Peyer's patch (tissue), 4 donors: ENCODE data around the gene F8. TPM values are rescaled to one million over a fixed set of nuclear protein-coding genes. Genes with fewer than 3 reads are reported as not detected.
"Not testable (repeated sequence)": the region's sequence is repeated elsewhere in the genome, so short reads cannot be mapped to it uniquely, and the experiment has no call there.

ENCODE experiments used
- DNase-seq, 3 donors: peaks; one replicate each; pipeline ENCODE4 v3.0.0-alpha.2; 2017 to 2019
- H3K27ac ChIP-seq, 4 donors: fragments of 200-600 bp; sonication (generic); one replicate each; pipeline ENCODE4 v1.5.1; 2016 to 2019
- H3K27me3 ChIP-seq, 2 donors: fragments of 200-600 bp; sonication (generic); one replicate each; pipeline ENCODE4 v1.5.1; 2019
- H3K36me3 ChIP-seq, 3 donors: fragments of 200-600 bp; sonication (generic); one replicate each; pipeline ENCODE4 v1.5.1; 2016 to 2019
- H3K4me1 ChIP-seq, 4 donors: fragments of 200-600 bp; sonication (generic); one replicate each; pipeline ENCODE4 v1.5.1; 2016 to 2019
- H3K4me3 ChIP-seq, 4 donors: fragments of 200-600 bp; sonication (generic); 1 replicate in 3 of 4; 2 replicates in 1 of 4; pipeline ENCODE4 v1.5.1; 2016 to 2019; ENCODE audit warnings: mild to moderate bottlenecking in 1 of 4
- H3K9me3 ChIP-seq, 4 donors: fragments of 200-600 bp; sonication (generic); one replicate each; pipeline ENCODE4 v1.5.1; 2016 to 2019; ENCODE audit warnings: mild to moderate bottlenecking in 1 of 4
- POLR2A ChIP-seq, 2 donors: fragments of 450-650 bp; IDR thresholded peaks; one replicate each; pipeline ENCODE4 v1.5.1; 2017; ENCODE audit warnings: antibody characterized with exemption in 2 of 2, mild to moderate bottlenecking in 2 of 2, moderate library complexity in 2 of 2
- total RNA-seq, 4 donors: library from RNA; depleted of rRNA; stranded (reverse); fragments of >200 nt; gene quantifications; one replicate each; pipeline ENCODE4 v1.1.0, GENCODE V29; 2016
- TF ChIP-seq, protein P1 (sequence below), 6 experiments: fragments of 450-650 bp in 4 of 6; fragments of 200-600 bp in 2 of 6; sonication (generic) in 1 of 6; IDR thresholded peaks; one replicate each; pipeline ENCODE4 v1.5.1; 2017 to 2019; ENCODE audit warnings: antibody characterized with exemption in 6 of 6, mild to moderate bottlenecking in 3 of 6, moderate library complexity in 1 of 6

Gene F8
- total RNA-seq, 4 donors from 2014 or later: 1.5 to 19.8 (median 4.6) TPM

DNA sequence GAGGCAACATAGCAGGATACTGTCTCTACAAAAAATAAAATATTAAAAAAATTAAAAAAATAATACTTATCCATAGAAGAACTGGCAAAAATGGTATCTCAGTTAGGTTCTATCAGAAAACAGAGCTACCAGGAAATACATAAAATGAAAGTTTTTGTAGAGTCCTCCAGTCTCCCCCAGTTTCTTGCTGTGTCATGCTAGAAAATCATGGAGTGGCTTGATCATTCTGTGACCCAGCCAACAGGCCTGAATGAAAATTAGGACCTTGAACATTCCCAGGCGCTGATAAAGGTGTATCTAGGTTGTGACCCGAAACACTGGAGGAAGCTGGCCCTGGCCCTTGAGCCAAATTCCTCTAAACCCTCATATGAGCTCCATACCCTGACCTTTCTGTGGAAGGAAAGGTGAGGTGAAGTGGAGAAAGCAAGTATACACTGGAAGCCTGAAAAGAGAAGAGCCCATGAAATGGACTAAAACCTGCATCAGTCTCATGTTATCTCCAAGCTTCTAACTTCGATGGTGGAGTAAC, 188.7 kb downstream of the F8 start:
- TF ChIP-seq, protein P1, sequence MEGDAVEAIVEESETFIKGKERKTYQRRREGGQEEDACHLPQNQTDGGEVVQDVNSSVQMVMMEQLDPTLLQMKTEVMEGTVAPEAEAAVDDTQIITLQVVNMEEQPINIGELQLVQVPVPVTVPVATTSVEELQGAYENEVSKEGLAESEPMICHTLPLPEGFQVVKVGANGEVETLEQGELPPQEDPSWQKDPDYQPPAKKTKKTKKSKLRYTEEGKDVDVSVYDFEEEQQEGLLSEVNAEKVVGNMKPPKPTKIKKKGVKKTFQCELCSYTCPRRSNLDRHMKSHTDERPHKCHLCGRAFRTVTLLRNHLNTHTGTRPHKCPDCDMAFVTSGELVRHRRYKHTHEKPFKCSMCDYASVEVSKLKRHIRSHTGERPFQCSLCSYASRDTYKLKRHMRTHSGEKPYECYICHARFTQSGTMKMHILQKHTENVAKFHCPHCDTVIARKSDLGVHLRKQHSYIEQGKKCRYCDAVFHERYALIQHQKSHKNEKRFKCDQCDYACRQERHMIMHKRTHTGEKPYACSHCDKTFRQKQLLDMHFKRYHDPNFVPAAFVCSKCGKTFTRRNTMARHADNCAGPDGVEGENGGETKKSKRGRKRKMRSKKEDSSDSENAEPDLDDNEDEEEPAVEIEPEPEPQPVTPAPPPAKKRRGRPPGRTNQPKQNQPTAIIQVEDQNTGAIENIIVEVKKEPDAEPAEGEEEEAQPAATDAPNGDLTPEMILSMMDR (IDR thresholded peaks at IDR 0.05): no peak
- no peak for TF ChIP-seq POLR2A (IDR thresholded peaks at IDR 0.05)
- Histone ChIP-seq H3K27me3 (no peaks in the 10 kb centered on the region), H3K27ac (no peak overlapping the region), H3K4me1 (no peaks in the 10 kb centered on the region), H3K4me3 (no peak overlapping the region), H3K36me3 (no peaks in the 10 kb centered on the region), H3K9me3 (no peaks in the 10 kb centered on the region)
- DNase-seq: no peak

DNA sequence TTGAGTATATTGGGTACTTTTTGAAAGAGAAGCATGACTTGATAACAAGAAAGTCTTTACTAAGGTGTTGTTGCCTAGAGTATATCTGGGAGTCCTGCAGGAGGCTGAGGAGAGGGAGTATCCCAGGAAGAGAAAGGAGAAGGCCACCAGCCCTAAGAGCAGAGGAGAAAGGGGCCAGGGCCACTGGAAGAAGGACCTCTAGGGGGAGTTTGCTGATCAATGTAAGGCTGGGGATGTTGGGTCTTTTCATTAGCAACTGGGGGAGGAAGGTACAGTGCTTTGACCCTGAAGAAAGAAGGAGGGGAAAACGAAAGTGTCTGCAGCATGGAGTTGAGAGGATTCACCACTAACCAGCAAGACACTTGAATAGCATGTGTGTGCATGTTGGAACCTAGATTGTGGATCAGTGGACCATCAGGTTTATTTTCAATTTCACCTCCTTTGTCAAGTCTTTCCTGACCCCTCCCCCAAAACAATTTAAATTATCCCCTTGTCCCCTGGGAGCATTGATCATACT, 192.5 kb downstream of the F8 start:
- no peak for DNase-seq
- Histone ChIP-seq H3K27ac (no peak overlapping the region), H3K4me3 (no peak overlapping the region), H3K4me1 (no peaks in the 10 kb centered on the region), H3K27me3 (no peaks in the 10 kb centered on the region), H3K36me3 (no peaks in the 10 kb centered on the region), H3K9me3 (no peaks in the 10 kb centered on the region)
- TF ChIP-seq, protein P1 (IDR thresholded peaks at IDR 0.05): no peak
- TF ChIP-seq POLR2A (IDR thresholded peaks at IDR 0.05): no peak

DNA sequence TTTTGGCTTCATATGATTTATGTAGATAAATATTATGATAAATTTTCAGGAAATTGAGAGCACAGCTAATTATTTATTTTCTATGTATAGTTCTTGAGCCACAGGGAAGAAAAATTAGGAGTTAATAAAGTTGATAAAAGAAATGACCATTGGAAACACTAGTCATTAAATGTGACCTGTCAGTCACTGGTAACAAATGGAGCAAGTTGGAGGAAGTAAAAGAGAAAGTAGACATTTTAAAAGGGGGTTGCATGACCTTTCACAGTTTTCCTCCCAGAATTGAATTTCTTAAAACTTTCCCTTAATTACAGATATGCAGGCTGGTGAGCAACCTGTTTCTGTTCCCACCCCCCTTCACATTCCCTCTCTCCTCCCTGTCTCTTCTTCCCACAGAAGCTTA, 193.4 kb downstream of the F8 start:
- Histone ChIP-seq H3K36me3 (no peaks in the 10 kb centered on the region), H3K27me3 (no peaks in the 10 kb centered on the region)
- no peak for DNase-seq

DNA sequence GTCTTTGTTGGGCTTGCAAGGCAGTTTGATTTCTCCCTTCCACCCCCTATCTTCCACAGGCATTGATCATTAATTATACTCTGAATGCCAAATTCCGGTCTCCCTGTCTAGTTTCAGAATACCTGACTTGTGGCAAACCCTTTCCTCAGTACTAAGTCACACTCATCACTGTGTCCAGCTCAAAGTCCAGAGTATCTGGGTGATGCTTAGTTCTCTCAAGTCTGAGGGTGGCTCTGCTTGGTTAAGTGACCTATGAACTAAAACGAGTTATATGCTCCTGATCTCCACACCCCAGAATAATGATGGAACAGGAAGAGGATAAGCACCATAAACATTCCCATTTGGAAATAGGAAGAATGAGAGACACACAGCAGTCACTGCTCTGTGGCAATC, 194.5 kb downstream of the F8 start:
- Histone ChIP-seq H3K4me3 (no peak overlapping the region), H3K4me1 (no peaks in the 10 kb centered on the region), H3K36me3 (no peaks in the 10 kb centered on the region), H3K9me3 (no peaks in the 10 kb centered on the region), H3K27ac (peak overlapping the region; percentile 55 to 93 (median 68)), H3K27me3 (no peaks in the 10 kb centered on the region)
- DNase-seq: peak in 1 of 3 donors; percentile 54
- TF ChIP-seq, protein P1 (IDR thresholded peaks at IDR 0.05): no peak
- TF ChIP-seq POLR2A (IDR thresholded peaks at IDR 0.05): no peak

More for the DNA sequence above, 193.4 kb downstream of the F8 start:
- no peaks in the 10 kb centered on the region for H3K4me1 ChIP-seq
- no peak overlapping the region for H3K27ac ChIP-seq
- no peak overlapping the region for H3K4me3 ChIP-seq
- no peak for TF ChIP-seq POLR2A (IDR thresholded peaks at IDR 0.05)
- TF ChIP-seq, protein P1 (IDR thresholded peaks at IDR 0.05): no peak
- no peaks in the 10 kb centered on the region for H3K9me3 ChIP-seq

DNA sequence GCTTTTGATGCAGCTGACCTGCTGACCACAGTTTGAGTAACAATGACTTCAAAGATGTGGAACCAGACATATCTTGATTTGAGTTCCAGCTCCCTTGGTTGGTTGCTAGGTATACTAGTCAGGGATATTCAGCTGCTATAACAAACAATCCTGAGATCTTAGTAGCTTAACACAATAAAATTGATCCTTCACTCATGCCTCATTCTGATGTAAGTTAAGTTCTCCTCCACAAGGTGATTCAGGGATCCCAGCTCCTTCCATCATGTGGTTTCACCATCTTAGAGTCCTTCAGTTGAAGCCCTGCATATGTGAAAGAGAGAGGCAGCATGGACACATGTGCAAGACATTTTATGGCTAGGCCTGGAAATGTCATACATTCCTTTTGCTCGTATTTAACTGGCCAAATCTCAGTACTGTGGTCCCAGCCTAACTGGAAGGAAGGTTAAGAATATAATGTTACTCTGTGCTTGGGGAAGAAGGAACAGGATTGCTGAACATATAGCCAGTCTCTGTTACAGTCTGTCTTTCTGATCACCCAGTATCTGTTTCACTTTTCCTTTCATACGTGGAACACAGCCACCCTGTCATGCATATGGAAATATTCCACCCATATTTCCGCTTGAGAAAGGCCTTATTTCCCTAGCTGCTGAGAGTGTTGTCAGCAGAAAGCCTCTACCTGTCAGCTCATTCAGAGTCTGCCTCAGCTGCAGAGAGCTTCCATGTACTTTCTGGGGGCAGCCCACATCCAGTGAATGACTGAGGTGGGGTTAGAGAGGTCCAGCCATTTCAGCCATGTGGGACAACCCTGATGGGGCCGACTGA, 195.1 kb downstream of the F8 start:
- H3K4me3 ChIP-seq: no peak overlapping the region
- no peaks in the 10 kb centered on the region for H3K36me3 ChIP-seq
- H3K27ac ChIP-seq: peak overlapping the region; percentile 55 to 93 (median 68)
- H3K9me3 ChIP-seq: no peaks in the 10 kb centered on the region
- no peaks in the 10 kb centered on the region for H3K4me1 ChIP-seq
- peak; percentile 37 to 53 (median 45) for DNase-seq
- no peak for TF ChIP-seq POLR2A (IDR thresholded peaks at IDR 0.05)
- TF ChIP-seq, protein P1 (IDR thresholded peaks at IDR 0.05): no peak
- H3K27me3 ChIP-seq: no peaks in the 10 kb centered on the region

DNA sequence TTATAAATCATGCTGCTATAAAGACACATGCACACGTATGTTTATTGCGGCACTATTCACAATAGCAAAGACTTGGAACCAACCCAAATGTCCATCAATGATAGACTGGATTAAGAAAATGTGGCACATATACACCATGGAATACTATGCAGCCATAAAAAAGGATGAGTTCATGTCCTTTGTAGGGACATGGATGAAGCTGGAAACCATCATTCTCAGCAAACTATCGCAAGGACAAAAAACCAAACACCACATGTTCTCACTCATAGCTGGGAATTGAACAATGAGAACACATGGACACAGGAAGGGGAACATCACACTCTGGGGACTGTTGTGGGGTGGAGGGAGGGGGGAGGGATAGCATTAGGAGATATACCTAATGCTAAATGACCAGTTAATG, 196.9 kb downstream of the F8 start:
- not testable (repeated sequence) for H3K36me3 ChIP-seq, H3K27ac ChIP-seq, DNase-seq, H3K9me3 ChIP-seq, H3K4me3 ChIP-seq, H3K27me3 ChIP-seq, H3K4me1 ChIP-seq
